K562 (cell line): ENCODE results near the gene DDR1. TPM values are rescaled to one million over a fixed set of nuclear protein-coding genes. Genes with fewer than 3 reads are reported as not detected.

Experiments
- ASH1L ChIP-seq: fragments of 450-650 bp; IDR thresholded peaks from 2 replicates; pipeline ENCODE4 v1.6.1; 2018; ENCODE audit warnings: borderline replicate concordance, mild to moderate bottlenecking, low read depth; ENCODE audit not compliant: partially characterized antibody
- CBFA2T2 ChIP-seq: fragments of 450-650 bp; conservative IDR thresholded peaks from 2 replicates; pipeline ENCODE4 v1.6.1; 2017; ENCODE audit warnings: mild to moderate bottlenecking
- CC2D1A ChIP-seq: fragments of 450-650 bp; IDR thresholded peaks from 2 replicates; pipeline ENCODE4 v1.6.1; 2017; ENCODE audit warnings: mild to moderate bottlenecking
- CHD4 ChIP-seq: fragments of 200-600 bp; sonication (generic); IDR thresholded peaks from 3 replicates; pipeline ENCODE4 v1.6.1; 2012; ENCODE audit warnings: low read depth, mild to moderate bottlenecking, mixed read lengths, low read length, inconsistent platforms; ENCODE audit not compliant: insufficient read depth, insufficient replicate concordance, poor library complexity, severe bottlenecking
- CXXC5 ChIP-seq: fragments of 250-450 bp; sonication (Bioruptor Pico); IDR thresholded peaks from 2 replicates; pipeline ENCODE4 v1.8.0; 2022; ENCODE audit warnings: inconsistent platforms, mild to moderate bottlenecking, moderate library complexity
- FOS ChIP-seq: IDR thresholded peaks from 3 replicates; pipeline ENCODE4 v1.6.1; 2011; ENCODE audit not compliant: insufficient read length; ENCODE audit errors: extremely low read depth
- FOXK2 ChIP-seq, 2 experiments: fragments of 450-650 bp; IDR thresholded peaks in 1 of 2; conservative IDR thresholded peaks in 1 of 2; 2 replicates each; pipeline ENCODE4 v1.6.1; 2016; ENCODE audit warnings: low read depth in 2 of 2, mild to moderate bottlenecking in 1 of 2
- HDAC2 ChIP-seq: fragments of 450-650 bp; IDR thresholded peaks from 2 replicates; pipeline ENCODE4 v1.6.1; 2016; ENCODE audit warnings: mild to moderate bottlenecking
- HINFP ChIP-seq: fragments of 450-650 bp; conservative IDR thresholded peaks from 2 replicates; pipeline ENCODE4 v1.6.1; 2016; ENCODE audit warnings: missing genetic modification characterization, low read depth, mild to moderate bottlenecking, control low read depth, missing compliant biosample characterization
- HNRNPLL ChIP-seq: fragments of 200-400 bp; formaldehyde crosslinking; IDR thresholded peaks from 2 replicates; pipeline ENCODE4 v1.6.1; 2017; ENCODE audit warnings: low read length, low read depth, mild to moderate bottlenecking; ENCODE audit not compliant: poor library complexity, severe bottlenecking
- ILF3 ChIP-seq: fragments of 450-650 bp; IDR thresholded peaks from 2 replicates; pipeline ENCODE4 v1.6.1; 2018; ENCODE audit warnings: antibody characterized with exemption, mild to moderate bottlenecking, moderate library complexity, borderline replicate concordance
- KDM2B ChIP-seq: fragments of 250-450 bp; sonication (Bioruptor Pico); IDR thresholded peaks from 2 replicates; pipeline ENCODE4 v1.8.0; 2021; ENCODE audit warnings: mild to moderate bottlenecking, moderate library complexity
- NONO ChIP-seq, 2 experiments: fragments of 200-400 bp in 1 of 2; fragments of 450-650 bp in 1 of 2; formaldehyde crosslinking in 1 of 2; IDR thresholded peaks; 2 replicates each; pipeline ENCODE4 v1.6.1; 2017; ENCODE audit warnings: low read depth in 2 of 2, mild to moderate bottlenecking in 2 of 2, moderate library complexity in 2 of 2, low read length in 1 of 2
- PHB ChIP-seq: fragments of 250-450 bp; sonication (Bioruptor Pico); IDR thresholded peaks from 2 replicates; pipeline ENCODE4 v1.5.0; 2021
- RBM17 ChIP-seq: fragments of 200-400 bp; formaldehyde crosslinking; IDR thresholded peaks from 2 replicates; pipeline ENCODE4 v1.6.1; 2017; ENCODE audit warnings: low read depth, mild to moderate bottlenecking, low read length, borderline replicate concordance
- RHOXF2B ChIP-seq: fragments of 250-450 bp; sonication (Bioruptor Pico); conservative IDR thresholded peaks from 2 replicates; pipeline ENCODE4 v1.5.1; 2021
- TSC22D4 ChIP-seq: fragments of 450-650 bp; IDR thresholded peaks from 2 replicates; pipeline ENCODE4 v1.6.1; 2016; ENCODE audit warnings: missing genetic modification characterization, missing biosample characterization, control low read depth
- ZBED1 ChIP-seq: IDR thresholded peaks from 2 replicates; pipeline ENCODE4 v1.6.1; 2014
- ZNF41 ChIP-seq: fragments of 250-450 bp; sonication (Bioruptor Pico); conservative IDR thresholded peaks from 2 replicates; pipeline ENCODE4 v1.4.0; 2020; ENCODE audit warnings: mild to moderate bottlenecking
- ZNF592 ChIP-seq: fragments of 450-650 bp; IDR thresholded peaks from 2 replicates; pipeline ENCODE4 v1.6.1; 2017; ENCODE audit warnings: antibody characterized with exemption, mild to moderate bottlenecking
- ZNF766 ChIP-seq: fragments of 200-800 bp; sonication (Bioruptor generic); conservative IDR thresholded peaks from 2 replicates; pipeline ENCODE4 v1.6.1; 2016; ENCODE audit warnings: missing genetic modification characterization, missing compliant biosample characterization
- polyA plus RNA-seq, 8 experiments: library from polyadenylated mRNA; depleted of rRNA in 4 of 8; stranded (reverse) in 5 of 8; unstranded in 3 of 8; fragments of >200 nt; fragmentation: Nextera tagmentation in 2 of 8; fragmentation: Illumina TruSeq in 1 of 8; extraction: Ambion mirVana in 2 of 8; extraction: Trizol in 1 of 8; gene quantifications; 2 replicates each; pipeline versions ENCODE4 v1.2.1 to v1.2.3, GENCODE V29; 2011 to 2014; ENCODE audit warnings: inconsistent platforms in 1 of 8, missing spikeins in 1 of 8
- total RNA-seq, 7 experiments: library from RNA; depleted of rRNA in 6 of 7; stranded (reverse); fragments of >200 nt in 6 of 7; fragmentation: Illumina TruSeq in 2 of 7; extraction: Trizol in 2 of 7; gene quantifications; 2 replicates each; pipeline versions ENCODE4 v1.2.1 to v1.2.3, GENCODE V29; 2011 to 2021; ENCODE audit warnings: low replicate concordance in 1 of 7
- TF ChIP-seq, protein P1 (sequence below): fragments of 450-650 bp; IDR thresholded peaks from 2 replicates; pipeline ENCODE4 v1.6.1; 2016

Gene DDR1
- total and polyA plus RNA-seq, 9 of the 15 experiments (the other 6 are each of a cell fraction or from before 2014, with no cell fraction given), result 1.4 to 44.6 (median 12.2) TPM

GRCh38 chr6:30914854-30915590, 30.7 kb downstream of the DDR1 start (continued):
- no peak for TF ChIP-seq HINFP (tag)
- TF ChIP-seq, protein P1, sequence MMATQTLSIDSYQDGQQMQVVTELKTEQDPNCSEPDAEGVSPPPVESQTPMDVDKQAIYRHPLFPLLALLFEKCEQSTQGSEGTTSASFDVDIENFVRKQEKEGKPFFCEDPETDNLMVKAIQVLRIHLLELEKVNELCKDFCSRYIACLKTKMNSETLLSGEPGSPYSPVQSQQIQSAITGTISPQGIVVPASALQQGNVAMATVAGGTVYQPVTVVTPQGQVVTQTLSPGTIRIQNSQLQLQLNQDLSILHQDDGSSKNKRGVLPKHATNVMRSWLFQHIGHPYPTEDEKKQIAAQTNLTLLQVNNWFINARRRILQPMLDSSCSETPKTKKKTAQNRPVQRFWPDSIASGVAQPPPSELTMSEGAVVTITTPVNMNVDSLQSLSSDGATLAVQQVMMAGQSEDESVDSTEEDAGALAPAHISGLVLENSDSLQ, result no peak
- no peak for TF ChIP-seq TSC22D4
- peak; percentile 49; the same call in 1 of the 2 replicates for TF ChIP-seq CBFA2T2
- TF ChIP-seq RBM17, result no peak
- TF ChIP-seq NONO (IDR thresholded peaks at IDR 0.05; ENCODE audit: low read depth in 2 of 2, low read length in 1 of 2), result 0 out of 4 replicates have a peak, but pooled peaks of 1 of the 2 experiments have one; percentile 31
- no peak for TF ChIP-seq KDM2B (CRISPR knock-in tag)
- 0 out of 2 replicates have a peak, but pooled peaks have one; percentile 47 for TF ChIP-seq RHOXF2B (CRISPR knock-in tag)
- no peak for TF ChIP-seq CC2D1A
- TF ChIP-seq CXXC5, result no peak
- no peak for TF ChIP-seq ASH1L
- no peak; the same call in 1 of the 2 replicates for TF ChIP-seq ZNF592
- TF ChIP-seq ZBED1, result no peak
- no peak for TF ChIP-seq CHD4
- no peak for TF ChIP-seq HNRNPLL
- 0 out of 2 replicates have a peak, but pooled peaks have one; percentile 38 for TF ChIP-seq PHB (CRISPR knock-in tag)
- TF ChIP-seq ZNF766 (CRISPR knock-in tag), result no peak
- TF ChIP-seq FOXK2 (conservative IDR thresholded peaks at IDR 0.05 in 1 of 2, IDR thresholded peaks at IDR 0.05 in 1 of 2; ENCODE audit: low read depth in 2 of 2), result no peak
- TF ChIP-seq FOS, result no peak
- TF ChIP-seq ZNF41 (CRISPR knock-in tag), result no peak
- TF ChIP-seq HDAC2, result no peak
- no peak for TF ChIP-seq ILF3
